ENCODE data around the gene TSTD1.

- TF ChIP-seq REST (IDR thresholded peaks at IDR 0.05; ENCODE audit: insufficient read depth in 1 of 2, low read depth in 2 of 2, low read length in 2 of 2) (no peak), TAF1 (IDR thresholded peaks at IDR 0.05; ENCODE audit: borderline replicate concordance, insufficient read depth, low read length) (no peak)
Measured at GRCh38 chr1:161017756-161018630, 20.8 kb downstream of the TSTD1 start.

Data from PFSK-1 (cell line).